Ovary (tissue), 3 donors: Measurements from ENCODE around the gene ABCA13.

ENCODE experiments used
- CTCF ChIP-seq, 3 donors: fragments of 450-650 bp in 2 of 3; fragments of 200-600 bp in 1 of 3; IDR thresholded peaks; one replicate each; pipeline versions ENCODE4 v1.5.1 to v1.8.0; 2016 to 2022; ENCODE audit warnings: antibody characterized with exemption in 3 of 3, mild to moderate bottlenecking in 1 of 3
- POLR2A ChIP-seq: fragments of 450-650 bp; IDR thresholded peaks from one replicate; pipeline ENCODE4 v1.6.1; 2017; ENCODE audit warnings: antibody characterized with exemption, mild to moderate bottlenecking, moderate library complexity
- donor health status: DM: no; HTN: no; CAD: no.

GRCh38 chr7:48627164-48627563, 455.9 kb downstream of the ABCA13 start:
- TF ChIP-seq CTCF (IDR thresholded peaks at IDR 0.05) (no peak), POLR2A (no peak)
